H54 (cell line): ENCODE results near the gene PCP2.
A peak's percentile ranks its signal among the peaks of the same experiment; 100 is the strongest.

Experiments
- DNase-seq: peaks from one replicate; pipeline ENCODE4 v3.0.0; 2011; ENCODE audit warnings: low spot score, mixed read lengths; ENCODE audit not compliant: insufficient read length
- FAIRE-seq: peaks from 3 replicates; lab custom pipeline; 2011; peaks lifted over from hg19 to GRCh38; lab: Jason Lieb, UNC
- POLR2A ChIP-seq: IDR thresholded peaks from 2 replicates; pipeline ENCODE4 v1.6.1; 2011; ENCODE audit warnings: low read depth, mild to moderate bottlenecking, low read length

The PCP2 gene

GRCh38 chr19:7639863-7640348 is 6.4 kb upstream of the PCP2 start:
- FAIRE-seq (no peak), DNase-seq (no peak)
- no peak for TF ChIP-seq POLR2A

- TF ChIP-seq POLR2A: no peak
- no peak for DNase-seq
- FAIRE-seq: no peak
Measured at GRCh38 chr19:7638802-7639465, 5.4 kb upstream of the PCP2 start.

GRCh38 chr19:7637374-7638256 is 4.1 kb upstream of the PCP2 start:
- TF ChIP-seq POLR2A: no peak
- DNase-seq: no peak
- FAIRE-seq: no peak

- TF ChIP-seq POLR2A: no peak
- DNase-seq (no peak), FAIRE-seq (no peak)
Measured at GRCh38 chr19:7636691-7637373, 3.3 kb upstream of the PCP2 start, which contains the start of gene STXBP2. STXBP2 (plus strand) TSS chr19:7637110; CDS start chr19:7637150, 40 bp downstream.

GRCh38 chr19:7636317-7636690 is 2.8 kb upstream of the PCP2 start:
- DNase-seq (no peak), FAIRE-seq (no peak)
- TF ChIP-seq POLR2A: no peak

- DNase-seq: no peak
- TF ChIP-seq POLR2A: no peak
- FAIRE-seq: no peak
Measured at GRCh38 chr19:7635670-7636069, 2.2 kb upstream of the PCP2 start.

- TF ChIP-seq POLR2A: no peak
- DNase-seq: no peak
- FAIRE-seq: no peak
Measured at GRCh38 chr19:7632340-7633203, 947 bp downstream of the PCP2 start.

- FAIRE-seq (no peak), DNase-seq (no peak)
- no peak for TF ChIP-seq POLR2A
Measured at GRCh38 chr19:7631577-7631976, 1.9 kb downstream of the PCP2 start.

- DNase-seq (peak; percentile 100), FAIRE-seq (peak; percentile 93)
- peak; percentile 43; the same call in 1 of the 2 replicates for TF ChIP-seq POLR2A
Measured at GRCh38 chr19:7629347-7630054, 4.0 kb downstream of the PCP2 start, which contains the start of the genes PET100 and XAB2. PET100 (plus strand) TSS chr19:7629793; CDS start chr19:7629834, 41 bp downstream. XAB2 (minus strand) TSS chr19:7629545; CDS start chr19:7629527, 18 bp downstream.

- no peak for FAIRE-seq
- no peak for TF ChIP-seq POLR2A
- DNase-seq: no peak
Measured at GRCh38 chr19:7628589-7629311, 4.8 kb downstream of the PCP2 start.

- DNase-seq: no peak
- no peak for FAIRE-seq
- TF ChIP-seq POLR2A: no peak
Measured at GRCh38 chr19:7627166-7627565, 6.4 kb downstream of the PCP2 start.
